Suprapubic skin (tissue), 4 donors: ENCODE measurements around the gene DAGLB.

ENCODE experiments used
- CTCF ChIP-seq, 2 donors: fragments of 200-600 bp in 1 of 2; fragments of 450-650 bp in 1 of 2; sonication (generic) in 1 of 2; IDR thresholded peaks; one replicate each; pipeline ENCODE4 v1.5.1; 2016 to 2019; ENCODE audit warnings: antibody characterized with exemption in 2 of 2, mild to moderate bottlenecking in 1 of 2, moderate library complexity in 1 of 2
- POLR2A ChIP-seq, 2 donors: fragments of 450-650 bp; IDR thresholded peaks; one replicate each; pipeline ENCODE4 v1.6.1; 2017; ENCODE audit warnings: antibody characterized with exemption in 2 of 2, mild to moderate bottlenecking in 2 of 2, moderate library complexity in 2 of 2
- POLR2AphosphoS5 ChIP-seq, 3 donors: sonication (generic); formaldehyde crosslinking; IDR thresholded peaks; one replicate each; pipeline ENCODE4 v1.6.1; 2017; ENCODE audit warnings: antibody characterized with exemption in 3 of 3

GRCh38 chr7:6495597-6496262 is 48.0 kb upstream of the DAGLB start:
- no peak for TF ChIP-seq POLR2AphosphoS5 (IDR thresholded peaks at IDR 0.05)
- TF ChIP-seq CTCF (IDR thresholded peaks at IDR 0.05) = no peak
- TF ChIP-seq POLR2A (IDR thresholded peaks at IDR 0.05) = no peak
